Cardiac fibroblast (primary cell): ENCODE results near the gene SMC5.

Experiments
- DNase-seq, 2 donors: peaks; one replicate each; pipeline versions ENCODE4 v3.0.0 to v3.0.0-alpha.2; 2010; ENCODE audit warnings: low read depth in 2 of 2
- H3K4me3 ChIP-seq, 2 donors: replicated peaks in 1 of 2; 1 replicate in 1 of 2; 2 replicates in 1 of 2; pipeline ENCODE4 v1.5.1; 2011; ENCODE audit warnings: low read depth in 2 of 2, low read length in 2 of 2, mild to moderate bottlenecking in 2 of 2, moderate library complexity in 1 of 2
- CTCF ChIP-seq: IDR thresholded peaks from one replicate; pipeline ENCODE4 v1.5.1; 2011; ENCODE audit warnings: low read depth, mild to moderate bottlenecking, low read length, inconsistent platforms

The SMC5 gene

GRCh38 chr9:70347046-70347445, 88.3 kb downstream of the SMC5 start:
- no peak overlapping the region for H3K4me3 ChIP-seq
- no peak for DNase-seq
- no peak for TF ChIP-seq CTCF

- no peak for TF ChIP-seq CTCF
- H3K4me3 ChIP-seq, result no peak overlapping the region
- DNase-seq, result peak; percentile 61 to 66
These were observed 93.6 kb downstream of the SMC5 start for GRCh38 chr9:70352356-70352755.

- peak; percentile 49 for TF ChIP-seq CTCF
- no peak overlapping the region for H3K4me3 ChIP-seq
These were observed 94.0 kb downstream of the SMC5 start for GRCh38 chr9:70352802-70353201.

GRCh38 chr9:70355801-70356200, 97.0 kb downstream of the SMC5 start:
- no peak overlapping the region for H3K4me3 ChIP-seq
- no peak for DNase-seq
- no peak for TF ChIP-seq CTCF

More at GRCh38 chr9:70352802-70353201, 94.0 kb downstream of the SMC5 start:
- peak; percentile 31 to 57 for DNase-seq

- no peak overlapping the region for H3K4me3 ChIP-seq
- TF ChIP-seq CTCF, result no peak
- peak; percentile 31 to 45 for DNase-seq
These were observed 104.2 kb downstream of the SMC5 start for GRCh38 chr9:70362952-70363351.

- H3K4me3 ChIP-seq, result no peak overlapping the region
- no peak for TF ChIP-seq CTCF
- DNase-seq, result no peak
These were observed 105.0 kb downstream of the SMC5 start for GRCh38 chr9:70363760-70364159.

- DNase-seq, result no peak
- TF ChIP-seq CTCF, result no peak
- H3K4me3 ChIP-seq, result no peak overlapping the region
These were observed 108.6 kb downstream of the SMC5 start for GRCh38 chr9:70367305-70367930.
